GM18907 (cell line): Measurements from ENCODE around the gene KCNS1.
"Not testable (repeated sequence)": the region's sequence is repeated elsewhere in the genome, so short reads cannot be mapped to it uniquely, and the experiment has no call there.

Experiments
- ATAC-seq: cut with Tn5 transposase; IDR thresholded peaks from one replicate; pipeline ENCODE4 v1.9.1; 2021; ENCODE audit warnings: mild to moderate bottlenecking, moderate library complexity; ENCODE audit not compliant: unreplicated experiment

KCNS1 gene

DNA sequence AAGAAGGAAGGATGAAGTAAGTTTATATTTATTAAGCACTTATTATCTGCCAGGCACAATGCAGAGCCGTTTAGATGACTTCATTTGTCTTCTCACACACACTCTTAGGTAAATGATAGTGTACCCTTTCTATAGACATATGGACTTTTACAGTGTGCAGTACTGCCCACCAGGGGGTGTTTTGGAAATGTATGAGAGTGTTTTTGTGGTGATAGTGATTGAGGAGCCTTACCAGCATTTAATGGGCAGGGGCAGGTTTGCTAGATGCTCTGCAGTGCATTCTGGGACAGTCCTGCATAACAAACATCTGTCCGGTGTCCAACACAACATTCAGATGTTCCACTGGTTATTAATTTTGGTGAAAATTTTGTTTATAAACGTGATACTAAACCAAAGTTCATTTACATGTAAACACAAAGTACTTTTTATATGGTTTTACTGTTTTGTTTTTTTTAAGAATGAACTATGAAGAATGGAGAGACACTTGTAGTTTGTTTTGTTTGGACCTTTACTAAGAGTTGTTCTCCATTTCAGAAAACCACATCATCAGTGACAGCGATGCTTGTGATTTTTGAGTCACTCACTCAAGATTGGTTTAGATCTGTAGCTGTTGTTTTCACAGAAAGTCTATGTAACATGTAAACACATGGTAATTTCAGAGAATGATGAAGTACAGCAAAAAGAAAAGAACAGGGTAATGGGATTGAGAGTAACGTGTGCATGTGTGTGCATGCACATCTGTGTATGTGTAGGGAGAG, 19.9 kb downstream of the KCNS1 start:
- ATAC-seq: no peak

DNA sequence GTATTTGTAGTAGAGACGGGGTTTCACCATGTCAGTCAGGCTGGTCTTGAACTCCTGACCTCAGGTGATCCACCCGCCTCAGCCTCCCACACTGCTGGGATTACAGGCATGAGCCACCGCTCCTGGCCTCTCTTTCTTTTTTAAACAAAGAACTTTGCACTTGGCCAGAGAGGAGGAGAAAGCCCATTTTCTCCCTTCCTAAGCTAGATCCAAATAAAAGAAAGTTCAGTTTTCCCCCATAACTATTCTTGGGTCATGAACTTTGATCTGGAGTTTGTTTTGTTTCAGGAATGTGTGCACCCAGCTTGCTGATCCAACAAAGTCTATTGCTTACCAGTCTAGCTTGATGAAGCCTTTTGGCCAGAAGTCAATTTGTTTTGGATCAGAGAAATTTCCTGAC, 23.4 kb downstream of the KCNS1 start:
- no peak for ATAC-seq

DNA sequence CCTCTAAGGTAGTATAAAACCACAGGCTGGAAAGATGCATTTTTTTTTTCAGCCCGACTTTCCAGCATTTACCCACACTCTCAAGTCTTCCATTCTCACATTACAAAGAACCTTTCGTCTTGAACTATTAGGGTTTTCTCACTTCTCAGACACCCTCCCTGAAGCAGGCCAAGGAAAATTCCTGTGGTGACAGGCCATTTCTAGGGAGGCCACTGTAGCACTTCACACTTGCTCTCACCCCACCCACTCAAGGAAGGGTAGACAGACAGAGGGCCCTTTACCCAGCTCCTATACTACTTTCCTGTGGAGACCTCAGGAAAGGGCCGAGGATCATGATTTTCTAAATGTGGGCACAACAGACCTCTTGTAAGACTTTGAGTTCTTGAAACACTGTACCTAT, 27.7 kb downstream of the KCNS1 start:
- no peak for ATAC-seq

GRCh38 chr20:45072066-45072465, 28.9 kb downstream of the KCNS1 start:
- no peak for ATAC-seq

DNA sequence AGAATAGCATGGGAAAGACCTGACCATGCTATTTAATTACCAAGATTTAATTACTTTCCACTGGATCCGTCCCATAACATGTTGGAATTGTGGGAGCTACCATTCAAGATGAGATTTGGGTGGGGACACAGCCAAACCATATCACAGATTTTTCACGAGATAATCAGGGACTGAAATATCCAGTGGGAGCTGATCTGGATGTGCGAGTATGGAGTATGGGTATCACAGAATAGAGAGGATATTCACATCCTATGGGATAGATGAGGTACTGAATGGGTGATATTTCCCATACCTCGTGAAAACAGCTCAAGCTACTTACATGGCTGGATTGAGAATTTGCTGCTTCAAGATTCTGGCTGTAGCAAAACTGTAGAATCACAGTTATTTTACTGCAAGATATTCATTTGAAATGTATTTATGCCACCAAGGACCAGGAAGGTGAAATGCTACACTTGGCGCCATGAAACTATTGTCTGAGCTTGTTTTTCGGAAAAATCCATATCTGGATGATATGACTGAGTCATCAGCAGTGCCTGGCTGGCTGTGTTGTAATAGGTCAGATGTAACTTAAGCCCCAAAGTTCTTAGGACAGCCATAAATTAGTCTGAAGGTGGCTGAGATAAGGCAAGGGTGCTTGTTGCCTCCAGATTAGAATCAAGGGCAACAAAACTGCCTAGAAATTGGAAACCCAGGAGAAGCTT, 29.8 kb downstream of the KCNS1 start:
- no peak for ATAC-seq

GRCh38 chr20:45069261-45069660, 31.7 kb downstream of the KCNS1 start:
- no peak for ATAC-seq

GRCh38 chr20:45067558-45067957, 33.4 kb downstream of the KCNS1 start:
- no peak for ATAC-seq

DNA sequence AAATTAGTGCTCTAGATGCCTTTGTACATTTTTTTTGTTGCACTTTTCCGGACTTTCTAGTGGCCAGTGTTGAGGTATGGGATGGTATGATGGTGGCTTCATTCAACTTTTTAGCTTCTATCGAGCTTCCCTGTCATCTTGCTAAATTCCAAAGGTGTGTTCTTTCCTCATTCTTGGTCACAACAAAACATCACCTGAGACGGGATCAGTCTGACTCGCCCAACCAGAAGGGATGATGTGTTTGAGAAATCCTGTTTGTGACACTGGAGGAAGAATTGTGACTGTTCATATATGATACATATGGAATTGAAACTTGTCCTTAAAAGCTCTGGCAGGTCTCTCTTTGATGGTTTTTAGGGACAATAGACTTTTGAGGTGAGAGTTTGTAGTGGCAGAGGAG, 33.8 kb downstream of the KCNS1 start:
- ATAC-seq: no peak

GRCh38 chr20:45066372-45066771, 34.6 kb downstream of the KCNS1 start:
- no peak for ATAC-seq

DNA sequence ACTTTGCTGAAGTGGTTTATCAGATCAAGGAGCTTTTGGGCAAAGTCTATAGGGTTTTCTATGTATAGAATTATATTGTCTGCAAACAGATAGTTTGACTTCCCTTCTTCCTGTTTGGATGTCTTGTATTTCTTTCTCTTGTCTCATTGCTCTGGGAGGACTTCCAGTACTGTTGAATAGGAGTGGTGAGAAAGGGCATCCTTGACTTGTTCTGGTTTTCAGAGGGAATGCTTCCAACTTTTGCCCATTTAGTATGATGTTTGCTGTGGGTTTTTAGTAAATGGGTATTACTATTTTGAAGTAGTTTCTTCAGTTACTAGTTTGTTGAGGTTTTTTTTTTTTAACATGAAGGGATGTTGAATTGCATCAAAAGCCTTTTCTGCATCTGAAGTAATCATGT, 36.1 kb downstream of the KCNS1 start:
- ATAC-seq: no peak

DNA sequence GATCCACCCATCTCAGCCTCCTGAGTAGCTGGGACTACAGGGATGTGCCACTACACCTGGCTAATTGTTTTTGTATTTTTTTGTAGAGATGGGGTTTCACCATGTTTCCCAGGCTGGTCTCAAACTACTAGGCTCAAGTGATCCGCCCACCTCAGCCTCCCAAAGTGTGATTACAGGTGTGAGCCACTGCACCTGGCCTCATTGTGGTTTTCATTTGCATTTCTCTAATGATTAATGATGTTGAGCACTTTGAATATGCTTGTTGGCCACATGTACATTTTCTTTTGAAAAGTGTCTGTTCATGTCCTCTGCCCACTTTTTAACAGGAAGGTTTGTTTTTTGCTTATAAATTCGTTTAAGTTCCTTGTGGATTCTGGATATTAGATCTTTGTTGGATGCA, 37.8 kb downstream of the KCNS1 start:
- not testable (repeated sequence) for ATAC-seq

DNA sequence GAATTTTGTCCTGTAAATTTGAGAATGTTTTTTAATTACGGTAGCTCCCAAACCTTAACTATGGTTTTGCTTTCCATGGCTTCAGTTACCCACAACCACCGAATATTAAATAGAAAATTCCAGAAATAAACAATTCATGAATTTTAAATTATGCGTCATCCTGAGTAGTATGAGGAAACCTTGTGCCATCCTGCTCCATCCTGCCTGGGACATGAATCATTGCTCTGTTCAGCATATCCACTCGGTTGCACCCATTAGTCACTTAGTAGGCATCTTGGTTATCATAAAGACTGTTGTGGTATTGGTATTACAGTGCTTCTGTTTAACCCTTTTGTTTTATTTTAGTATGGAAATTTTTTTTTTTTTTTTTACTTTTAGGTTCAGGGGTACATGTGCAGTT, 39.7 kb downstream of the KCNS1 start:
- ATAC-seq: no peak

DNA sequence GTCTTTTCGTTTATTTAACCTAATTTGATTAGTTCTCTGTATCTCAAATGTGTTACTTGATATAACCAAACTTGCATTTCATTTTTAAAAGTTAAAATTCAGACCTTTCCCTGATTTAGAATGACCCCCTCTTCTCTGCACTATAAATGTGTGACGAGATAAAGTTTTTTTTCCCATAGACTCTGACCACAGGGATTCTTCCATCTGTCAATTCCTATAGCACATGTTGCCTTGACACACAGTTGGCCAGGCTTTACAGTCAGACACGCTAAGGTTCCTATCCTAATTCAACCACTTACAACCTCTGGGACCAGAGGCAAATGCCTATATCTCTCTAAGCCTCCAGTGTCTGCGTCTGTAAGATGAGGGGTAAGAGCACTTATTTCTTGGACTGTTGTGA, 40.6 kb downstream of the KCNS1 start:
- no peak for ATAC-seq

- no peak for ATAC-seq
Measured at GRCh38 chr20:45059022-45059728, 41.8 kb downstream of the KCNS1 start.

DNA sequence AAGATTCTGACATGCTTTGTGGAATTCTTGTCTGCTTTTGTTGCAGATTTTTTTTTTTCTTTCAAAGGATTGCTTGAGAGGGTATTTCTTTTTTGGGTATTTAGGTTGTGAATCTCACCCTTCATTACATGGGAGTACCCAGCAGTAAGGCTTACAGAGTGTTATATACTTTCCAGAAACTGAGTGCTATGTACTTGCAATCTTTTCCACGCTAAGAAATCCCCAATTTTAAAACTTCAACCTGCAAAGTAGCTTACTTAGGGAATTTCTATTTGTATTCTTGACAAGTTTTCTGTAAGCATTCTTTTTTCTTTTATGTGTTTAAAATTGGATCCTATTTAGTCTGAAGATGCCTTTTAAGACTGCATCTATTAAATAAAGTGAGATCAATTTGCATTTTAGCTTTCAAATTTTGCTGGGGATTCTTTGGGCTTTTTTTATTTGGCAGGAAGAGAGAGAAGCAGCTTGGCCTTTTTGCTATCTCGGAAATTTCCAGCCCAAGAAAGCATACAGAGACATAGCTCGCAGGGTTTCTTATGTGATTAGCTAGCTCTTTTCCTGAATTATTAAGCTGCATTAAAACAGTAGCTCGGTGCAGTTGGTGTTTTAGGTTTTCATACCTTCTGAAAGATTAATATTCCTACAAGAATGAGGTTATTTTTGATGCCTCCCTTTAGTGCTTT, 42.6 kb downstream of the KCNS1 start:
- no peak for ATAC-seq

- ATAC-seq: no peak
Measured at GRCh38 chr20:45056473-45057173, 44.3 kb downstream of the KCNS1 start.

DNA sequence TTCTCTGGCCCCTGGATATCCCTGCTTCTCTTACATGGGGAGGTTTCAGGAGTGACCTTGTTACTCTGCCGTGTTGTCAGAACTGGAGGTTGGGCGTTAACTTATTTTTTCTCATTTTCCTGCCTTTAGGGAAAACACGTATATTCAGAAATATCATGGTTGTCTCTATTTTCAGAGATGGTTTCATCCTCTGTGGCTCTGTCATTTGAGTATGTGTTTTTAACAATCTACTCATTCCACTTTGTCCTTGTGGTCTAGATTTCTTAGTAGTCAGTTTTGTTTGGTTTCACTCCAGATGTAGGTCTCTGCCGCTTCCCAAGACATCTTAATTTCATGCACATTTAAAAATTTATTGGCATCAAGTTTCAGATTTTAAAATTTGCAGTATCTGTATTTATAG, 45.9 kb downstream of the KCNS1 start:
- no peak for ATAC-seq

GRCh38 chr20:45053430-45054351, 47.2 kb downstream of the KCNS1 start:
- ATAC-seq: no peak

DNA sequence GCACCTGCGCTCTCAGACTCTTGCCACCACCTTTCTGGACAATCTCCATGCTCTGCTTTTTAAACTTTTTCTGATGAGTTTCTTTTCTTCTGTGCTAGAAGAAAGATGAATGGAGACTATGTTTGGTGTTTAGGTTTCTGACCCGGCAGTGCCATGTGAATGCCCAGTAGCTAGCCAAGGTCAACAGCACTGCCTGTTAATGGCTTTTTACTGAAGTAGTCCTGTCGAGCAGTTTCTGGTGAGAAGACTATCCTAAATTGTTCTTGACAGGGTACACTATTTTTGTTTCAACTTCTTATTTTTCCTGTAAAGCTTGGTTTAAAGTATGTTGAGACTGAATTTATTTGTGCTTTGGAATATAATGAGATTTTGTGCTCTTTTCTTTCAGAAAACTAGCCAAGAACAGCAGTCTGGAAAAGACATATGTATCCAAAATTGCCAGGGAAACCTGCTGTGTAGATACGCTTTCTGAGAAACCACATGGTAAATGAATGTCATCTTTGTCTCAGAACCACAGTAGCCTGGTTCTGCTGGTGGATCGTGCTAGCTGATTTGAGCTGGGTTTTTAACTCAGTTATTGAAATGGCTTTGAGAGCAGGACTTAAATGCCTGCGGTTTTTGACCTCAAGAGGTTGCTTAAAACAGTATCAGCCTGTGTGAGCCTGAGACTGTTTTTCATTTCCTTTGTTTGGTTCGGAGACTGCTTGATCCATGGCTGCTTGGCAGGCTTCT, 48.1 kb downstream of the KCNS1 start:
- no peak for ATAC-seq
